Liver (tissue), 9 donors: ENCODE measurements around the gene SLC30A3. TPM values are rescaled to one million over a fixed set of nuclear protein-coding genes. Genes with fewer than 3 reads are reported as not detected.

Experiments
- DNase-seq: peaks from one replicate; pipeline ENCODE4 v3.0.0-alpha.2; 2017; ENCODE audit warnings: low spot score
- H3K27ac ChIP-seq, 2 donors: one replicate each; pipeline ENCODE4 v1.7.0; 2013; ENCODE audit warnings: inconsistent platforms in 2 of 2, low read length in 2 of 2, control low read depth in 1 of 2, low read depth in 1 of 2, mild to moderate bottlenecking in 1 of 2
- H3K27me3 ChIP-seq, 4 donors: one replicate each; pipeline versions ENCODE4 v1.6.1 to v1.7.0; 2013; ENCODE audit warnings: low read length in 3 of 4, inconsistent platforms in 1 of 4, mild to moderate bottlenecking in 1 of 4, moderate library complexity in 1 of 4; ENCODE audit not compliant: control insufficient read depth in 4 of 4, insufficient read depth in 4 of 4
- H3K36me3 ChIP-seq, 4 donors: one replicate each; pipeline versions ENCODE4 v1.6.1 to v1.7.0; 2013; ENCODE audit warnings: low read length in 3 of 4, mild to moderate bottlenecking in 3 of 4, low read depth in 1 of 4, moderate library complexity in 1 of 4; ENCODE audit not compliant: control insufficient read depth in 4 of 4, insufficient read depth in 3 of 4
- H3K4me1 ChIP-seq, 4 donors: one replicate each; pipeline versions ENCODE4 v1.6.1 to v1.7.0; 2013; ENCODE audit warnings: low read length in 3 of 4, mild to moderate bottlenecking in 3 of 4, moderate library complexity in 1 of 4; ENCODE audit not compliant: control insufficient read depth in 4 of 4, insufficient read depth in 4 of 4
- H3K4me3 ChIP-seq, 3 donors: one replicate each; pipeline versions ENCODE4 v1.6.1 to v1.7.0; 2013; ENCODE audit warnings: low read length in 3 of 3, control low read depth in 1 of 3, low read depth in 1 of 3, mild to moderate bottlenecking in 1 of 3
- H3K9ac ChIP-seq, 2 donors: one replicate each; pipeline ENCODE4 v1.7.0; 2013; ENCODE audit warnings: low read length in 2 of 2, mild to moderate bottlenecking in 2 of 2, moderate library complexity in 2 of 2, control low read depth in 1 of 2, low read depth in 1 of 2
- H3K9me3 ChIP-seq, 4 donors: one replicate each; pipeline versions ENCODE4 v1.6.1 to v1.7.0; 2013; ENCODE audit warnings: low read length in 3 of 4; ENCODE audit not compliant: control insufficient read depth in 4 of 4
- EGR1 ChIP-seq, 2 donors: IDR thresholded peaks; 2 replicates each; pipeline ENCODE4 v1.6.1; 2016 to 2018; ENCODE audit warnings: antibody characterized with exemption in 2 of 2, low read depth in 2 of 2
- FOXA1 ChIP-seq: IDR thresholded peaks from 2 replicates; pipeline ENCODE4 v1.6.1; 2016; ENCODE audit warnings: antibody characterized with exemption
- FOXA2 ChIP-seq: IDR thresholded peaks from 2 replicates; pipeline ENCODE4 v1.6.1; 2016; ENCODE audit warnings: antibody characterized with exemption
- GABPA ChIP-seq, 2 donors: IDR thresholded peaks in 1 of 2; conservative IDR thresholded peaks in 1 of 2; 2 replicates each; pipeline ENCODE4 v1.6.1; 2016; ENCODE audit warnings: antibody characterized with exemption in 2 of 2, mild to moderate bottlenecking in 1 of 2, moderate library complexity in 1 of 2
- HNF4A ChIP-seq, 2 donors: conservative IDR thresholded peaks; 2 replicates each; pipeline ENCODE4 v1.6.1; 2016; ENCODE audit warnings: antibody characterized with exemption in 2 of 2, mild to moderate bottlenecking in 2 of 2
- HNF4G ChIP-seq: IDR thresholded peaks from 2 replicates; pipeline ENCODE4 v1.6.1; 2016; ENCODE audit warnings: antibody characterized with exemption
- JUND ChIP-seq, 2 donors: IDR thresholded peaks; 2 replicates each; pipeline ENCODE4 v1.6.1; 2016; ENCODE audit warnings: antibody characterized with exemption in 2 of 2
- NR2F2 ChIP-seq: IDR thresholded peaks from 2 replicates; pipeline ENCODE4 v1.6.1; 2016; ENCODE audit warnings: antibody characterized with exemption
- RAD21 ChIP-seq, 2 donors: IDR thresholded peaks; 2 replicates each; pipeline ENCODE4 v1.6.1; 2016; ENCODE audit warnings: antibody characterized with exemption in 2 of 2, mild to moderate bottlenecking in 2 of 2
- RXRA ChIP-seq, 2 donors: IDR thresholded peaks; 2 replicates each; pipeline ENCODE4 v1.6.1; 2017 to 2018; ENCODE audit warnings: antibody characterized with exemption in 2 of 2, mild to moderate bottlenecking in 1 of 2
- SP1 ChIP-seq: IDR thresholded peaks from 2 replicates; pipeline ENCODE4 v1.6.1; 2018; ENCODE audit warnings: antibody characterized with exemption, mild to moderate bottlenecking
- TAF1 ChIP-seq: conservative IDR thresholded peaks from 2 replicates; pipeline ENCODE4 v1.6.1; 2016; ENCODE audit warnings: antibody characterized with exemption, mild to moderate bottlenecking
- YY1 ChIP-seq: IDR thresholded peaks from 2 replicates; pipeline ENCODE4 v1.6.1; 2016; ENCODE audit warnings: antibody characterized with exemption, mild to moderate bottlenecking
- ZBTB33 ChIP-seq: IDR thresholded peaks from 2 replicates; pipeline ENCODE4 v1.6.1; 2016; ENCODE audit warnings: antibody characterized with exemption
- WGBS: extraction: QIAGEN DNeasy Blood & Tissue Kit; methylation state at CpG from one replicate; pipeline ENCODE4 v1.1.7; 2013; 5-methylcytosine and 5-hydroxymethylcytosine counted together
- polyA plus RNA-seq, 2 donors: library from polyadenylated mRNA; stranded (reverse) in 1 of 2; unstranded in 1 of 2; fragments of 200-250 nt in 1 of 2; fragments of >200 nt in 1 of 2; fragmentation: Nextera tagmentation in 1 of 2; extraction: Ambion mirVana in 1 of 2; gene quantifications; one replicate each; pipeline versions ENCODE4 v1.2.1 to v1.2.3, GENCODE V29; 2013 to 2015
- total RNA-seq, 2 donors: library from RNA; depleted of rRNA; stranded (reverse); fragments of >200 nt; gene quantifications; one replicate each; pipeline ENCODE4 v1.2.3, GENCODE V29; 2014
- TF ChIP-seq, protein P1 (sequence below): IDR thresholded peaks from 2 replicates; pipeline ENCODE4 v1.6.1; 2016; ENCODE audit warnings: antibody characterized with exemption, mild to moderate bottlenecking
- TF ChIP-seq, protein P2 (sequence below): IDR thresholded peaks from 2 replicates; pipeline ENCODE4 v1.6.1; 2016; ENCODE audit warnings: antibody characterized with exemption
- TF ChIP-seq, protein P3 (sequence below): fragments of 150-350 bp; IDR thresholded peaks from 2 replicates; pipeline ENCODE4 v1.5.1; 2017; ENCODE audit warnings: improper control_type of control experiment, low read depth, low read length; ENCODE audit not compliant: missing input control
- TF ChIP-seq, protein P4 (sequence below): IDR thresholded peaks from 2 replicates; pipeline ENCODE4 v1.6.1; 2016; ENCODE audit warnings: antibody characterized with exemption
- donor health status: healthy.
- donor health status: healthy.
- donor health status: healthy.
- donor health status: healthy.
- donor health status: healthy.

SLC30A3 gene
- total and polyA plus RNA-seq, 4 donors, result 0.20 TPM; not detected in 3

GRCh38 chr2:27294928-27295327 lies 32.1 kb upstream of the SLC30A3 start:
- no peak for TF ChIP-seq TAF1
- no peak for TF ChIP-seq HNF4A (conservative IDR thresholded peaks at IDR 0.05)
- no peak for TF ChIP-seq EGR1 (IDR thresholded peaks at IDR 0.05; ENCODE audit: low read depth in 2 of 2)
- no peak for TF ChIP-seq ZBTB33
- no peak for TF ChIP-seq FOXA1
- TF ChIP-seq, protein P1, sequence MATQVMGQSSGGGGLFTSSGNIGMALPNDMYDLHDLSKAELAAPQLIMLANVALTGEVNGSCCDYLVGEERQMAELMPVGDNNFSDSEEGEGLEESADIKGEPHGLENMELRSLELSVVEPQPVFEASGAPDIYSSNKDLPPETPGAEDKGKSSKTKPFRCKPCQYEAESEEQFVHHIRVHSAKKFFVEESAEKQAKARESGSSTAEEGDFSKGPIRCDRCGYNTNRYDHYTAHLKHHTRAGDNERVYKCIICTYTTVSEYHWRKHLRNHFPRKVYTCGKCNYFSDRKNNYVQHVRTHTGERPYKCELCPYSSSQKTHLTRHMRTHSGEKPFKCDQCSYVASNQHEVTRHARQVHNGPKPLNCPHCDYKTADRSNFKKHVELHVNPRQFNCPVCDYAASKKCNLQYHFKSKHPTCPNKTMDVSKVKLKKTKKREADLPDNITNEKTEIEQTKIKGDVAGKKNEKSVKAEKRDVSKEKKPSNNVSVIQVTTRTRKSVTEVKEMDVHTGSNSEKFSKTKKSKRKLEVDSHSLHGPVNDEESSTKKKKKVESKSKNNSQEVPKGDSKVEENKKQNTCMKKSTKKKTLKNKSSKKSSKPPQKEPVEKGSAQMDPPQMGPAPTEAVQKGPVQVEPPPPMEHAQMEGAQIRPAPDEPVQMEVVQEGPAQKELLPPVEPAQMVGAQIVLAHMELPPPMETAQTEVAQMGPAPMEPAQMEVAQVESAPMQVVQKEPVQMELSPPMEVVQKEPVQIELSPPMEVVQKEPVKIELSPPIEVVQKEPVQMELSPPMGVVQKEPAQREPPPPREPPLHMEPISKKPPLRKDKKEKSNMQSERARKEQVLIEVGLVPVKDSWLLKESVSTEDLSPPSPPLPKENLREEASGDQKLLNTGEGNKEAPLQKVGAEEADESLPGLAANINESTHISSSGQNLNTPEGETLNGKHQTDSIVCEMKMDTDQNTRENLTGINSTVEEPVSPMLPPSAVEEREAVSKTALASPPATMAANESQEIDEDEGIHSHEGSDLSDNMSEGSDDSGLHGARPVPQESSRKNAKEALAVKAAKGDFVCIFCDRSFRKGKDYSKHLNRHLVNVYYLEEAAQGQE, result no peak
- TF ChIP-seq NR2F2, result no peak
- TF ChIP-seq, protein P2, sequence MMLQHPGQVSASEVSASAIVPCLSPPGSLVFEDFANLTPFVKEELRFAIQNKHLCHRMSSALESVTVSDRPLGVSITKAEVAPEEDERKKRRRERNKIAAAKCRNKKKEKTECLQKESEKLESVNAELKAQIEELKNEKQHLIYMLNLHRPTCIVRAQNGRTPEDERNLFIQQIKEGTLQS, result no peak
- TF ChIP-seq SP1, result no peak
- no peak for TF ChIP-seq RAD21 (IDR thresholded peaks at IDR 0.05)
- TF ChIP-seq, protein P3, sequence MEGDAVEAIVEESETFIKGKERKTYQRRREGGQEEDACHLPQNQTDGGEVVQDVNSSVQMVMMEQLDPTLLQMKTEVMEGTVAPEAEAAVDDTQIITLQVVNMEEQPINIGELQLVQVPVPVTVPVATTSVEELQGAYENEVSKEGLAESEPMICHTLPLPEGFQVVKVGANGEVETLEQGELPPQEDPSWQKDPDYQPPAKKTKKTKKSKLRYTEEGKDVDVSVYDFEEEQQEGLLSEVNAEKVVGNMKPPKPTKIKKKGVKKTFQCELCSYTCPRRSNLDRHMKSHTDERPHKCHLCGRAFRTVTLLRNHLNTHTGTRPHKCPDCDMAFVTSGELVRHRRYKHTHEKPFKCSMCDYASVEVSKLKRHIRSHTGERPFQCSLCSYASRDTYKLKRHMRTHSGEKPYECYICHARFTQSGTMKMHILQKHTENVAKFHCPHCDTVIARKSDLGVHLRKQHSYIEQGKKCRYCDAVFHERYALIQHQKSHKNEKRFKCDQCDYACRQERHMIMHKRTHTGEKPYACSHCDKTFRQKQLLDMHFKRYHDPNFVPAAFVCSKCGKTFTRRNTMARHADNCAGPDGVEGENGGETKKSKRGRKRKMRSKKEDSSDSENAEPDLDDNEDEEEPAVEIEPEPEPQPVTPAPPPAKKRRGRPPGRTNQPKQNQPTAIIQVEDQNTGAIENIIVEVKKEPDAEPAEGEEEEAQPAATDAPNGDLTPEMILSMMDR, result no peak
- TF ChIP-seq JUND (IDR thresholded peaks at IDR 0.05), result no peak
- no peak for TF ChIP-seq YY1
- no peak for TF ChIP-seq HNF4G
- no peak for TF ChIP-seq RXRA (IDR thresholded peaks at IDR 0.05)
- TF ChIP-seq GABPA (IDR thresholded peaks at IDR 0.05 in 1 of 2, conservative IDR thresholded peaks at IDR 0.05 in 1 of 2), result no peak
- no peak for TF ChIP-seq FOXA2
- no peak overlapping the region for H3K9ac ChIP-seq
- 66% methylated on average over 8 of the region's 8 CpGs for WGBS
- H3K4me3 ChIP-seq, result no peak overlapping the region
- DNase-seq, result no peak
- no peaks in the 10 kb centered on the region for H3K27me3 ChIP-seq
- no peaks in the 10 kb centered on the region for H3K36me3 ChIP-seq
- no peaks in the 10 kb centered on the region for H3K9me3 ChIP-seq
- H3K27ac ChIP-seq, result no peak overlapping the region
- H3K4me1 ChIP-seq, result peaks cover 2 to 11% (median 7%) of the 10 kb centered on the region in 4 donors

DNA sequence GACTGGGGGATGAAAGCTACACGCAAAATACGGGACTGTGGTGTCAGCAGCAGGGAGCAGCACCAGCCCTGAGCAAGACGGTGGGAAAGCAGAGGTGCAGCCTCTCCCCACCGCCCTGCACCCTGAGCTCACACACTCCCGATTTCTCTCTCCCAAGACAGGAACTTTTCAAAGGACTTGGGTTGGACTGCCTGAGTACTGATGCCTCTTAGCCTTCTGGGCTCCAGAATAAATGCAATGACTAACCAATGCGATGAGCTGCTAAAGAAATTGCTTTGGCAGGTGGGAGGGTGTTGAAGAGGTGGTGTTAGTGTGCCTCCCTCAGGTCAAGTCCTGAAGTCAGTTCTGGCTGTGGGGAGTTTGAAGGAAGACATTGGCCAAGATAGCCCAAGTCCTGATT lies 29.0 kb upstream of the SLC30A3 start:
- Histone ChIP-seq H3K27ac (no peak overlapping the region), H3K4me3 (no peak overlapping the region), H3K9me3 (no peaks in the 10 kb centered on the region), H3K9ac (no peak overlapping the region), H3K4me1 (peaks cover 2 to 11% (median 7%) of the 10 kb centered on the region in 4 donors), H3K27me3 (no peaks in the 10 kb centered on the region), H3K36me3 (no peaks in the 10 kb centered on the region)
- 80% methylated on average over 6 of the region's 6 CpGs for WGBS
- TF ChIP-seq RXRA (IDR thresholded peaks at IDR 0.05), result no peak
- no peak for TF ChIP-seq EGR1 (IDR thresholded peaks at IDR 0.05; ENCODE audit: low read depth in 2 of 2)
- TF ChIP-seq, protein P4, sequence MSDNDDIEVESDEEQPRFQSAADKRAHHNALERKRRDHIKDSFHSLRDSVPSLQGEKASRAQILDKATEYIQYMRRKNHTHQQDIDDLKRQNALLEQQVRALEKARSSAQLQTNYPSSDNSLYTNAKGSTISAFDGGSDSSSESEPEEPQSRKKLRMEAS, result no peak
- no peak for TF ChIP-seq JUND (IDR thresholded peaks at IDR 0.05)
- no peak for TF ChIP-seq ZBTB33
- no peak for TF ChIP-seq SP1
- TF ChIP-seq GABPA (IDR thresholded peaks at IDR 0.05 in 1 of 2, conservative IDR thresholded peaks at IDR 0.05 in 1 of 2), result no peak
- TF ChIP-seq HNF4A (conservative IDR thresholded peaks at IDR 0.05), result no peak
- TF ChIP-seq FOXA2, result no peak
- TF ChIP-seq HNF4G, result no peak
- no peak for TF ChIP-seq RAD21 (IDR thresholded peaks at IDR 0.05)
- TF ChIP-seq YY1, result no peak
- DNase-seq, result no peak
